Hepatocyte (in vitro differentiated cells): ENCODE results near the gene SENP1. TPM values are rescaled to one million over a fixed set of nuclear protein-coding genes. Genes with fewer than 3 reads are reported as not detected.

ENCODE experiments used
- DNase-seq: peaks from one replicate; pipeline ENCODE4 v3.0.0-alpha.2; 2016; ENCODE audit warnings: low spot score
- H2AFZ ChIP-seq: fragments of 200-600 bp; sonication (generic); 2 replicates; pipeline ENCODE4 v1.6.0; 2016; ENCODE audit warnings: antibody characterized with exemption, mild to moderate bottlenecking
- H3K27ac ChIP-seq: fragments of 200-600 bp; sonication (generic); 2 replicates; pipeline ENCODE4 v1.5.1; 2016; ENCODE audit warnings: mild to moderate bottlenecking
- H3K27me3 ChIP-seq: fragments of 200-600 bp; sonication (generic); 2 replicates; pipeline ENCODE4 v1.6.1; 2016
- H3K36me3 ChIP-seq: fragments of 200-600 bp; sonication (generic); replicated peaks from 2 replicates; pipeline ENCODE4 v1.5.1; 2016; ENCODE audit warnings: low read depth; ENCODE audit not compliant: insufficient read depth
- H3K4me1 ChIP-seq: fragments of 200-600 bp; sonication (generic); 2 replicates; pipeline ENCODE4 v1.5.1; 2016; ENCODE audit warnings: mild to moderate bottlenecking, moderate library complexity; ENCODE audit not compliant: insufficient read depth
- H3K4me2 ChIP-seq: fragments of 200-600 bp; sonication (generic); 2 replicates; pipeline ENCODE4 v1.6.0; 2016
- H3K4me3 ChIP-seq: fragments of 200-600 bp; sonication (generic); 2 replicates; pipeline ENCODE4 v1.5.1; 2016; ENCODE audit warnings: mild to moderate bottlenecking
- H3K79me2 ChIP-seq: fragments of 200-600 bp; sonication (generic); 2 replicates; pipeline ENCODE4 v1.6.0; 2017; ENCODE audit warnings: mild to moderate bottlenecking
- H3K9me2 ChIP-seq: fragments of 200-600 bp; sonication (generic); replicated peaks from 2 replicates; pipeline ENCODE4 v1.6.0; 2017; ENCODE audit warnings: mild to moderate bottlenecking; ENCODE audit not compliant: insufficient read depth
- H3K9me3 ChIP-seq: fragments of 200-600 bp; sonication (generic); 2 replicates; pipeline ENCODE4 v1.5.1; 2016; ENCODE audit warnings: low read depth, mild to moderate bottlenecking
- H4K20me1 ChIP-seq: fragments of 200-600 bp; sonication (generic); 2 replicates; pipeline ENCODE4 v1.6.0; 2016; ENCODE audit warnings: mild to moderate bottlenecking; ENCODE audit not compliant: insufficient read depth, poor library complexity, severe bottlenecking
- EZH2 ChIP-seq: fragments of 200-600 bp; sonication (generic); IDR thresholded peaks from 2 replicates; pipeline ENCODE4 v1.6.1; 2016; ENCODE audit warnings: antibody characterized with exemption, mild to moderate bottlenecking, borderline replicate concordance
- EZH2phosphoT487 ChIP-seq: fragments of 200-600 bp; sonication (generic); IDR thresholded peaks from one replicate; pipeline ENCODE4 v1.6.1; 2018; ENCODE audit warnings: antibody characterized with exemption, mild to moderate bottlenecking, low read depth, moderate library complexity; ENCODE audit not compliant: unreplicated experiment, severe bottlenecking
- WGBS: methylation state at CpG from one replicate; pipeline ENCODE4 v1.1.6; 2016; ENCODE audit warnings: low lambda C conversion rate; ENCODE audit errors: missing lambda C conversion rate; 5-methylcytosine and 5-hydroxymethylcytosine counted together
- polyA plus RNA-seq: library from polyadenylated mRNA; unstranded; fragments of >200 nt; fragmentation: Nextera tagmentation; extraction: Ambion mirVana; gene quantifications from 2 replicates; pipeline ENCODE4 v1.2.1, GENCODE V29; 2016
- total RNA-seq: library from RNA; depleted of rRNA; stranded (reverse); fragments of >200 nt; gene quantifications from 2 replicates; pipeline ENCODE4 v1.2.3, GENCODE V29; 2014
- TF ChIP-seq, protein P1 (sequence below): fragments of 200-600 bp; sonication (generic); IDR thresholded peaks from 2 replicates; pipeline ENCODE4 v1.5.1; 2016; ENCODE audit warnings: antibody characterized with exemption, mild to moderate bottlenecking; ENCODE audit not compliant: poor library complexity

Gene SENP1
- total and polyA plus RNA-seq, 2 experiments from 2014 or later: 3.9 to 16.9 TPM

DNA sequence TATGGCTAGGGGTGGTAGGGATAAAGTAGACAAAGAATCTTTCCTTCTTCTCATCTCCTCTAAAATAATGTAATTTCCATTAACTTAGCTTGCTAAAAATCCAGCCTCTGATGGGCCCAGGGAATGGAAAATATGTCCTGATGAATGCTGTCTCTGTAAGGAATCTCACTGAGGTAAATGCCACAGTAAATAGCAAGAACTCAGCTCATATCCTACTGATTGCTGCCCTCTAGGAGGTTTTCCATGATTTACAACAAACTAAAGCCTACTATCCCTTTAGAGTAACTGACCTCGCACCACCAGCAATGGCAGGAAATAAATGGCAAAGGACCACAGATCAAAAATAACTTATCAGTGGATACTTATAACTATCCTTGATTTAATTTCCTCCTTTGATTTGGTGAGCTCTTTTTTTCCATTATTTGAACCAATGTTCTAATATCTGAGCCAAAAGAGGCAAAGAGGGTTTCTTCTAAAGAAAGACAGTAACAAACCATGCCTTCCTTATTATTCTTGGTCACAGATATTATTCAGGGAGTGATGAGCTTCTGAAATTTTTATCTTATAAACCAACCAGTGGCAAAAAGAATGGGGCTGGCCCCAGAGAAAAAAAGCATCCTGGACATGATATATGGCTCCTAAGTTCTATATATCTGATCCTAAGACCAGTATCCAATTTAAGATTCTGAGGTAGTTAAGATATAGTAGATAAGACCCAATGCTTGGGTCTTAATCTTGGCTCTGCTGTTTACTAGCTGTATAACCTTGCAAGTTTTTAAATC lies 43.8 kb downstream of the SENP1 start:
- H3K27me3 ChIP-seq: no peaks in the 10 kb centered on the region
- no peaks in the 10 kb centered on the region for H3K36me3 ChIP-seq

DNA sequence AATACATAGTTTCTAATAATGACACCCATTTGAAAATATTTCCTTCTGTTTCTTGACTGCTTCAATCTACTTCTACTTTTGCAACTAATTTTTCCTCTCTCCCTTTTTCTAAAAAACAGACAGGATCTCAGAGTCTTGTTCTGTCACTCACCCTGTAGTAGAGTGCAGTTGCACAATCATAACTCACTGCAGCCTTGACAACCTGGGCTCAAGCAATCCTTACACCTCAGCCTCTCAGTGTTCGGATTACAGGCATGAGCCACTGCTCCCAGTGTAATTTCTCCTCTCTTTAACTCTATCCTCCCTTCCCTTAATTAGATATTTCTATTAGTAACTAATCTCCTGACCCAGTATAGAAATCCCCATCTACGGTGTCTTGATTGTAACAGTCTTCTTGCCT lies 45.4 kb downstream of the SENP1 start:
- no peaks in the 10 kb centered on the region for H3K79me2 ChIP-seq
- no peak for DNase-seq
- no peaks in the 10 kb centered on the region for H3K36me3 ChIP-seq
- 98% methylated on average over 2 of the region's 2 CpGs for WGBS
- no peaks in the 10 kb centered on the region for H4K20me1 ChIP-seq
- no peaks in the 10 kb centered on the region for H3K9me2 ChIP-seq
- H3K27me3 ChIP-seq: no peaks in the 10 kb centered on the region
- H3K27ac ChIP-seq: no peak overlapping the region
- no peak overlapping the region for H2AFZ ChIP-seq
- H3K4me1 ChIP-seq: no peaks in the 10 kb centered on the region
- H3K4me2 ChIP-seq: no peak overlapping the region
- H3K9me3 ChIP-seq: no peaks in the 10 kb centered on the region
- no peak overlapping the region for H3K4me3 ChIP-seq
- TF ChIP-seq EZH2 (no peak), EZH2phosphoT487 (no peak)
- TF ChIP-seq, protein P1, sequence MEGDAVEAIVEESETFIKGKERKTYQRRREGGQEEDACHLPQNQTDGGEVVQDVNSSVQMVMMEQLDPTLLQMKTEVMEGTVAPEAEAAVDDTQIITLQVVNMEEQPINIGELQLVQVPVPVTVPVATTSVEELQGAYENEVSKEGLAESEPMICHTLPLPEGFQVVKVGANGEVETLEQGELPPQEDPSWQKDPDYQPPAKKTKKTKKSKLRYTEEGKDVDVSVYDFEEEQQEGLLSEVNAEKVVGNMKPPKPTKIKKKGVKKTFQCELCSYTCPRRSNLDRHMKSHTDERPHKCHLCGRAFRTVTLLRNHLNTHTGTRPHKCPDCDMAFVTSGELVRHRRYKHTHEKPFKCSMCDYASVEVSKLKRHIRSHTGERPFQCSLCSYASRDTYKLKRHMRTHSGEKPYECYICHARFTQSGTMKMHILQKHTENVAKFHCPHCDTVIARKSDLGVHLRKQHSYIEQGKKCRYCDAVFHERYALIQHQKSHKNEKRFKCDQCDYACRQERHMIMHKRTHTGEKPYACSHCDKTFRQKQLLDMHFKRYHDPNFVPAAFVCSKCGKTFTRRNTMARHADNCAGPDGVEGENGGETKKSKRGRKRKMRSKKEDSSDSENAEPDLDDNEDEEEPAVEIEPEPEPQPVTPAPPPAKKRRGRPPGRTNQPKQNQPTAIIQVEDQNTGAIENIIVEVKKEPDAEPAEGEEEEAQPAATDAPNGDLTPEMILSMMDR: no peak

More for the DNA sequence above, 43.8 kb downstream of the SENP1 start:
- Histone ChIP-seq H3K79me2 (no peaks in the 10 kb centered on the region), H3K9me3 (no peaks in the 10 kb centered on the region), H3K4me3 (no peak overlapping the region), H3K4me2 (no peak overlapping the region), H2AFZ (no peak overlapping the region), H3K9me2 (no peaks in the 10 kb centered on the region), H3K4me1 (no peaks in the 10 kb centered on the region), H4K20me1 (no peaks in the 10 kb centered on the region), H3K27ac (no peak overlapping the region)
- peak; percentile 38 for DNase-seq
- WGBS: 80% methylated on average over 1 of the region's 1 CpG
- TF ChIP-seq, protein P1: peak; percentile 44
- no peak for TF ChIP-seq EZH2
- TF ChIP-seq EZH2phosphoT487: no peak

DNA sequence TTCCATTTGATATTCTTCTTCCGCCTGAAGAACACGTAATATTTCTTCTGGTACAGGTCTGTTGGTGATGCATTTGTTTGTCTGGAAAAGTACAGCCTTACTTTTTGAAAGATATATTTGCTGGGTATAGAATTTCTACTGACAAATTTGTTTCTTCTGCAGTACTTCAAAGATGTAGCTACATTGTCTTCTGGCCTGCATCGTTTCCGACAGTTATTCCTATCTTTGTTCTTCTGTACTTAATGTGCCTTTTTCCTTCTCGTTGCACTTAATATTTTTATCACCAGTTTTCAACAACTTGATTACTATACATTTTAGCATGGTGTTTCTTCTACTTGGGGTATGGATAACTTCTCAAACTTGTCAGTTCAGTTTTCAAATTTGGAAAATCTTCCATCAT lies 47.1 kb downstream of the SENP1 start:
- Histone ChIP-seq H3K4me3 (no peak overlapping the region), H3K79me2 (no peaks in the 10 kb centered on the region), H3K9me3 (no peaks in the 10 kb centered on the region), H3K27ac (no peak overlapping the region), H2AFZ (no peak overlapping the region), H4K20me1 (no peaks in the 10 kb centered on the region), H3K4me1 (no peaks in the 10 kb centered on the region), H3K9me2 (no peaks in the 10 kb centered on the region), H3K36me3 (no peaks in the 10 kb centered on the region), H3K4me2 (no peak overlapping the region), H3K27me3 (no peaks in the 10 kb centered on the region)
- TF ChIP-seq EZH2: no peak
- TF ChIP-seq, protein P1: no peak
- no peak for TF ChIP-seq EZH2phosphoT487
- 100% methylated on average over 5 of the region's 5 CpGs for WGBS
- DNase-seq: no peak
